ENCODE results near the gene IKZF4.

Gene IKZF4

GRCh38 chr12:56082967-56083366 is 62.1 kb downstream of the IKZF4 start:
- DNase-seq (ENCODE audit: low spot score): no peak

- DNase-seq (ENCODE audit: low spot score): no peak
Measured at GRCh38 chr12:56084958-56085543, 64.2 kb downstream of the IKZF4 start.

- no peak for DNase-seq (ENCODE audit: low spot score)
Measured at GRCh38 chr12:56086096-56086495, 65.3 kb downstream of the IKZF4 start.

GRCh38 chr12:56086608-56087007 is 65.8 kb downstream of the IKZF4 start:
- DNase-seq (ENCODE audit: low spot score): no peak

GRCh38 chr12:56087220-56087619 is 66.4 kb downstream of the IKZF4 start:
- peak; percentile 56 for DNase-seq (ENCODE audit: low spot score)

All from AG20443 (cell line).